Astrocyte (in vitro differentiated cells and primary cell): ENCODE results near the gene MESP2.

ENCODE experiments used
- EZH2 ChIP-seq: IDR thresholded peaks from 2 replicates; pipeline ENCODE4 v1.6.1; 2012; ENCODE audit warnings: mild to moderate bottlenecking, low read length, inconsistent platforms; ENCODE audit not compliant: insufficient read depth
- TF ChIP-seq, protein P1 (sequence below): IDR thresholded peaks from 2 replicates; pipeline ENCODE4 v1.5.1; 2011; ENCODE audit warnings: low read depth, mild to moderate bottlenecking, inconsistent platforms, low read length, moderate library complexity; ENCODE audit not compliant: insufficient read depth

DNA sequence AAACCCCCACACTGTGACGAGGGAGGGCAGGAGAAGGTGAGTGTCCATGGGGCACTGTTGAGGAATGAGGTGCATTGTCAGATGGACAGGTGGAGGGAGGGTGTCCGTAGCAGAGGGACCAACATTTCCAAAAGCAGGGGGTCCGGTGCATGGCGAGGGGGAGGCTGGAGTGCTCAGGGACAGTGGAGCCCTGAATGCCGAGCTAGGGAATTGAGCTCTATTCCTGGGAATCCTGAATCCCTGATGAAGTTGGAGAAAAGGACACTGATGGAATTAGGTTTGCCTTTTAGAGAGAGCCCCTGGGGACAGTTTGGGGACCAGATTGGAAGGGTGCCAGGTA, 46.4 kb downstream of the MESP2 start:
- TF ChIP-seq, protein P1, sequence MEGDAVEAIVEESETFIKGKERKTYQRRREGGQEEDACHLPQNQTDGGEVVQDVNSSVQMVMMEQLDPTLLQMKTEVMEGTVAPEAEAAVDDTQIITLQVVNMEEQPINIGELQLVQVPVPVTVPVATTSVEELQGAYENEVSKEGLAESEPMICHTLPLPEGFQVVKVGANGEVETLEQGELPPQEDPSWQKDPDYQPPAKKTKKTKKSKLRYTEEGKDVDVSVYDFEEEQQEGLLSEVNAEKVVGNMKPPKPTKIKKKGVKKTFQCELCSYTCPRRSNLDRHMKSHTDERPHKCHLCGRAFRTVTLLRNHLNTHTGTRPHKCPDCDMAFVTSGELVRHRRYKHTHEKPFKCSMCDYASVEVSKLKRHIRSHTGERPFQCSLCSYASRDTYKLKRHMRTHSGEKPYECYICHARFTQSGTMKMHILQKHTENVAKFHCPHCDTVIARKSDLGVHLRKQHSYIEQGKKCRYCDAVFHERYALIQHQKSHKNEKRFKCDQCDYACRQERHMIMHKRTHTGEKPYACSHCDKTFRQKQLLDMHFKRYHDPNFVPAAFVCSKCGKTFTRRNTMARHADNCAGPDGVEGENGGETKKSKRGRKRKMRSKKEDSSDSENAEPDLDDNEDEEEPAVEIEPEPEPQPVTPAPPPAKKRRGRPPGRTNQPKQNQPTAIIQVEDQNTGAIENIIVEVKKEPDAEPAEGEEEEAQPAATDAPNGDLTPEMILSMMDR = no peak
- TF ChIP-seq EZH2 = no peak
